GM12875 (cell line): Measurements from ENCODE around the gene ADAMTS8.
"Not testable (repeated sequence)": the region's sequence is repeated elsewhere in the genome, so short reads cannot be mapped to it uniquely, and the experiment has no call there.

Source experiments
- H3K4me3 ChIP-seq: one replicate; pipeline ENCODE4 v1.5.1; 2011; ENCODE audit warnings: low read depth, low read length, control low read depth
- CTCF ChIP-seq: IDR thresholded peaks from 2 replicates; pipeline ENCODE4 v1.5.1; 2011; ENCODE audit warnings: low read depth, mild to moderate bottlenecking, control low read depth, inconsistent platforms, low read length, moderate library complexity, borderline replicate concordance; ENCODE audit not compliant: insufficient read depth

Gene ADAMTS8

GRCh38 chr11:130442737-130443136, 14.3 kb upstream of the ADAMTS8 start:
- no peak overlapping the region for H3K4me3 ChIP-seq
- no peak for TF ChIP-seq CTCF

- TF ChIP-seq CTCF, result no peak
- H3K4me3 ChIP-seq, result no peak overlapping the region
Measured at GRCh38 chr11:130441719-130442118, 13.3 kb upstream of the ADAMTS8 start.

GRCh38 chr11:130439876-130440275, 11.5 kb upstream of the ADAMTS8 start:
- no peak overlapping the region for H3K4me3 ChIP-seq
- TF ChIP-seq CTCF, result no peak

- no peak for TF ChIP-seq CTCF
- no peak overlapping the region for H3K4me3 ChIP-seq
Measured at GRCh38 chr11:130439160-130439519, 10.7 kb upstream of the ADAMTS8 start.

- H3K4me3 ChIP-seq, result not testable (repeated sequence)
Measured at GRCh38 chr11:130438401-130439159, 10.2 kb upstream of the ADAMTS8 start.

- no peak overlapping the region for H3K4me3 ChIP-seq
- TF ChIP-seq CTCF, result no peak
Measured at GRCh38 chr11:130437848-130438247, 9.4 kb upstream of the ADAMTS8 start.

GRCh38 chr11:130436171-130436570, 7.8 kb upstream of the ADAMTS8 start:
- no peak overlapping the region for H3K4me3 ChIP-seq
- no peak for TF ChIP-seq CTCF
